Loucy (cell line): ENCODE results near the gene RHEX.

Experiments
- H2AFZ ChIP-seq: fragments of 200-600 bp; sonication (generic); 2 replicates; pipeline ENCODE4 v1.6.0; 2016; ENCODE audit warnings: antibody characterized with exemption, mild to moderate bottlenecking, low read length, moderate library complexity
- H3F3A ChIP-seq: fragments of 200-600 bp; 2 replicates; pipeline ENCODE4 v1.6.0; 2016; ENCODE audit warnings: antibody characterized with exemption, low read depth, mild to moderate bottlenecking
- H3K27me3 ChIP-seq: fragments of 200-600 bp; sonication (generic); 2 replicates; pipeline ENCODE4 v1.6.1; 2014; ENCODE audit warnings: low read length, mild to moderate bottlenecking; ENCODE audit not compliant: insufficient read depth, poor library complexity, severe bottlenecking
- H3K36me3 ChIP-seq: fragments of 200-600 bp; sonication (generic); 2 replicates; pipeline ENCODE4 v1.6.1; 2016; ENCODE audit warnings: low read length; ENCODE audit not compliant: insufficient read depth
- H3K4me1 ChIP-seq: fragments of 200-600 bp; sonication (generic); 2 replicates; pipeline ENCODE4 v1.5.1; 2014; ENCODE audit warnings: low read length, mild to moderate bottlenecking; ENCODE audit not compliant: insufficient read depth, poor library complexity, severe bottlenecking
- H3K4me2 ChIP-seq: fragments of 200-600 bp; sonication (generic); 2 replicates; pipeline ENCODE4 v1.6.0; 2014; ENCODE audit warnings: antibody characterized with exemption, low read length, low read depth, mild to moderate bottlenecking; ENCODE audit not compliant: poor library complexity, severe bottlenecking
- H3K4me3 ChIP-seq: fragments of 200-600 bp; sonication (generic); 2 replicates; pipeline ENCODE4 v1.5.1; 2014; ENCODE audit warnings: low read length, mild to moderate bottlenecking, mixed read lengths; ENCODE audit not compliant: poor library complexity, severe bottlenecking
- H3K79me2 ChIP-seq: fragments of 200-600 bp; sonication (generic); 2 replicates; pipeline ENCODE4 v1.6.1; 2014; ENCODE audit warnings: low read length; ENCODE audit not compliant: insufficient read depth
- H3K9ac ChIP-seq: fragments of 200-600 bp; sonication (generic); 2 replicates; pipeline ENCODE4 v1.6.0; 2014; ENCODE audit warnings: mild to moderate bottlenecking, low read depth, low read length, moderate library complexity; ENCODE audit not compliant: poor library complexity, severe bottlenecking
- H3K9me2 ChIP-seq: fragments of 200-600 bp; sonication (generic); replicated peaks from 2 replicates; pipeline ENCODE4 v1.6.1; 2016; ENCODE audit warnings: low read depth, low read length, mixed read lengths
- H3K9me3 ChIP-seq: fragments of 200-600 bp; sonication (generic); 2 replicates; pipeline ENCODE4 v1.6.1; 2014; ENCODE audit warnings: mild to moderate bottlenecking, antibody characterized with exemption, low read length, low read depth; ENCODE audit not compliant: insufficient read depth
- H4K20me1 ChIP-seq: fragments of 200-600 bp; sonication (generic); 2 replicates; pipeline ENCODE4 v1.6.0; 2014; ENCODE audit warnings: antibody characterized with exemption, low read length, mild to moderate bottlenecking; ENCODE audit not compliant: insufficient read depth, poor library complexity, severe bottlenecking
- EZH2phosphoT487 ChIP-seq: fragments of 200-600 bp; IDR thresholded peaks from 2 replicates; pipeline ENCODE4 v1.6.1; 2018; ENCODE audit warnings: antibody characterized with exemption, mild to moderate bottlenecking, moderate library complexity, borderline replicate concordance
- TF ChIP-seq, protein P1 (sequence below): fragments of 200-600 bp; sonication (generic); conservative IDR thresholded peaks from 2 replicates; pipeline ENCODE4 v1.5.1; 2014; ENCODE audit warnings: mild to moderate bottlenecking, antibody characterized with exemption, low read length

RHEX gene

DNA sequence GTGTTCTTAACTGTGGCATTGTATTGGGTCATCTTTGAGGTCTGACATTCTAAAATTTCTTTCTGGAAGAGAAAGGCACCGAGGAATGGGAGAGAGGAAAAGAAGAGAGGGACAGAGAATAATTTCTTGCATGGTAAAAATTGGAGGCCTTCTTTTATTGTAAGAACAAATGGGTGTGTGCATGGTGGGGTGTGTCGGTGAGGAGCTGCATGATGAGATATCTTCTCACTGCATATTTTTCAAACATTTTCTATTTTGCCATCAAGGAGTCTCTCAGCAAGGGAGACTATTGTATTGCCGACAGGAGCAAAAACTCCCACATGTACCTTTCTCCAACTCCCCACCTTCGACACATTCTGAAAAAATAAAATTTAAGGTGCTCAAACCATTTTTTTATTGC lies 22.8 kb upstream of the RHEX start:
- peaks cover 35% of the 10 kb centered on the region for H3K4me1 ChIP-seq
- TF ChIP-seq EZH2phosphoT487 = no peak
- TF ChIP-seq, protein P1, sequence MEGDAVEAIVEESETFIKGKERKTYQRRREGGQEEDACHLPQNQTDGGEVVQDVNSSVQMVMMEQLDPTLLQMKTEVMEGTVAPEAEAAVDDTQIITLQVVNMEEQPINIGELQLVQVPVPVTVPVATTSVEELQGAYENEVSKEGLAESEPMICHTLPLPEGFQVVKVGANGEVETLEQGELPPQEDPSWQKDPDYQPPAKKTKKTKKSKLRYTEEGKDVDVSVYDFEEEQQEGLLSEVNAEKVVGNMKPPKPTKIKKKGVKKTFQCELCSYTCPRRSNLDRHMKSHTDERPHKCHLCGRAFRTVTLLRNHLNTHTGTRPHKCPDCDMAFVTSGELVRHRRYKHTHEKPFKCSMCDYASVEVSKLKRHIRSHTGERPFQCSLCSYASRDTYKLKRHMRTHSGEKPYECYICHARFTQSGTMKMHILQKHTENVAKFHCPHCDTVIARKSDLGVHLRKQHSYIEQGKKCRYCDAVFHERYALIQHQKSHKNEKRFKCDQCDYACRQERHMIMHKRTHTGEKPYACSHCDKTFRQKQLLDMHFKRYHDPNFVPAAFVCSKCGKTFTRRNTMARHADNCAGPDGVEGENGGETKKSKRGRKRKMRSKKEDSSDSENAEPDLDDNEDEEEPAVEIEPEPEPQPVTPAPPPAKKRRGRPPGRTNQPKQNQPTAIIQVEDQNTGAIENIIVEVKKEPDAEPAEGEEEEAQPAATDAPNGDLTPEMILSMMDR = no peak
- H3K79me2 ChIP-seq = peaks cover 15% of the 10 kb centered on the region
- no peak overlapping the region for H3K4me3 ChIP-seq
- no peaks in the 10 kb centered on the region; the same call in 1 of the 2 replicates for H3K9me3 ChIP-seq
- no peaks in the 10 kb centered on the region for H3K36me3 ChIP-seq
- no peaks in the 10 kb centered on the region for H4K20me1 ChIP-seq
- H3K9me2 ChIP-seq = no peaks in the 10 kb centered on the region
- H3F3A ChIP-seq = no peaks in the 10 kb centered on the region
- peak overlapping the region; percentile 59 for H3K9ac ChIP-seq
- peak overlapping the region; percentile 80; the same call in 1 of the 2 replicates for H2AFZ ChIP-seq
- no peak overlapping the region for H3K4me2 ChIP-seq
- H3K27me3 ChIP-seq = no peaks in the 10 kb centered on the region

DNA sequence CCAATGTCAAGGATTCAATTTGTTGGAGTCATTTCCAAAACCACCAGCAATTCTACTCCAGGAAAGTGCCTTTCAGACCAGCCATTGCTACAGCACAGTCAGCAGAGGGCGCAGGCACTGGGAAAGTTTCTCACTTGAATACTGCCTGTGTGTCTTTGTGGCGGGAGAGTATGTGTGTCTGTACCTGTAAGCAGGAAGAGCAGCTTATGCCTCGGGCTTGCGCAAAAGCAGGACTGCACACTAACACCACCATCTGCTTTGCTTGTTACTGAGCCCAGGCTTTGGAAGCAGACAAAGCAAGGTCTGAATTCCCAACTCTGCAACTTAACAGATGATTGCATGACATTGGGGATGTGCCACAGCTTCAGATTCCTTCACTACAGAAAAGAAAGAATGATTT lies 22.3 kb upstream of the RHEX start:
- Histone ChIP-seq H3K36me3 (no peaks in the 10 kb centered on the region), H3K79me2 (peaks cover 20% of the 10 kb centered on the region), H3K9me2 (no peaks in the 10 kb centered on the region), H3K4me1 (peaks cover 35% of the 10 kb centered on the region), H3K9me3 (no peaks in the 10 kb centered on the region; the same call in 1 of the 2 replicates), H3K27me3 (no peaks in the 10 kb centered on the region), H4K20me1 (no peaks in the 10 kb centered on the region), H3K4me3 (peak overlapping the region; percentile 42), H3K4me2 (peak overlapping the region; percentile 61), H3F3A (no peaks in the 10 kb centered on the region), H3K9ac (peak overlapping the region; percentile 59), H2AFZ (peak overlapping the region; percentile 80)
- TF ChIP-seq, protein P1 = peak; percentile 99
- no peak for TF ChIP-seq EZH2phosphoT487

DNA sequence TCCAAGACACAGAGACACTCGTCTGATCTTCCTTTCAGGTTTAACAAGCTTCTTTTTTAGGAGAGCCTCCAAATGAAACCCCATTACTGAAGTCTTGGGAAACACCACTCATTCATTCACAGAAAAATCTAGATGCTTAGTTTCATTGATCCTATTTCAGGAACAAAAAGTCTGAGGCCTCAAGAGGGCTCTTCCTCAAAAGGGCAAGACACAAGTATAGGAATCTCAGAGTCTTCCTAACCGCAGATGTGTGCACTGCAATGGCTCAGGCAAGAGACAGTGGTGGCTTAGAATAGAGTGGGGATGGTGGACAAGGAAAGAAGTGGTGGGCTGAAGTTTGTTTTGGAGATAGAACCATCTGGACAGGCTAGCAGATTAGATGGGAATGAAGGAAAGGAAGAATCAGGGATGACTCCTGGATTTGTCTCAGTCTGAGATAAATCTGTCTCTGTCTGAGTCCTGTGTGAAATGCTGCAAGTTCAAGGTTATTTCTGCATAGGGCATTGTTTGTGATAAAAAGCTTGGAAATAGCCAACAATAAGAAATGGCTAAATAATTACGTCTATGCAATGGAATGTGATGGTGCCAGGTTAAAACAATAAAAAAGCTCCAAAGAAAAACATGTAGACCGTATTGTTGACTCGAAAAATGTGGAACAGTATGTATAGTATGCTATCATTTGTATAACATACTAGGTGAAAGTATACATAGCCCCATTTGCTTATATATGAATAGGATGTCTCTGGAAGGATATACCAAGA lies 20.4 kb upstream of the RHEX start:
- peaks cover 39% of the 10 kb centered on the region for H3K79me2 ChIP-seq
- no peak overlapping the region for H2AFZ ChIP-seq
- TF ChIP-seq, protein P1 = no peak
- no peak for TF ChIP-seq EZH2phosphoT487
- H3K27me3 ChIP-seq = no peaks in the 10 kb centered on the region
- H3F3A ChIP-seq = 0 out of 2 replicates have a peak, but pooled peaks cover 5% of the 10 kb centered on the region
- H3K9me3 ChIP-seq = no peaks in the 10 kb centered on the region; the same call in 1 of the 2 replicates
- peaks cover 50% of the 10 kb centered on the region for H3K4me1 ChIP-seq
- H4K20me1 ChIP-seq = no peaks in the 10 kb centered on the region
- no peak overlapping the region for H3K4me2 ChIP-seq
- H3K36me3 ChIP-seq = no peaks in the 10 kb centered on the region
- H3K9ac ChIP-seq = peak overlapping the region; percentile 59
- H3K9me2 ChIP-seq = no peaks in the 10 kb centered on the region
- H3K4me3 ChIP-seq = no peak overlapping the region
